SK-N-SH treated with all-trans-retinoic acid at 6 μM for 48 hours (cell line): Measurements from ENCODE around the gene FN1.

Experiments used
- ATAC-seq: fragments of 200-7000 bp; cut with Tn5 transposase; 3 replicates; pipeline ENCODE4 v1.9.1; 2020; ENCODE audit warnings: mild to moderate bottlenecking, moderate library complexity
- ARNTL ChIP-seq: fragments of 450-650 bp; formaldehyde crosslinking; IDR thresholded peaks from 2 replicates; pipeline ENCODE4 v1.5.0; 2020; ENCODE audit warnings: low read depth, mild to moderate bottlenecking, moderate library complexity, borderline replicate concordance
- BACH2 ChIP-seq: fragments of 250-450 bp; sonication (Bioruptor Pico); IDR thresholded peaks from 2 replicates; pipeline ENCODE4 v1.9.0; 2021; ENCODE audit warnings: mild to moderate bottlenecking, borderline replicate concordance
- CREB5 ChIP-seq: fragments of 250-450 bp; sonication (Bioruptor Pico); IDR thresholded peaks from 2 replicates; pipeline ENCODE4 v1.5.1; 2020; ENCODE audit warnings: low read depth, mild to moderate bottlenecking, moderate library complexity
- CSDC2 ChIP-seq: fragments of 250-450 bp; sonication (Bioruptor Pico); IDR thresholded peaks from 2 replicates; pipeline ENCODE4 v1.5.0; 2020; ENCODE audit warnings: mild to moderate bottlenecking, moderate library complexity
- CSRNP3 ChIP-seq: fragments of 250-450 bp; sonication (Bioruptor Pico); IDR thresholded peaks from 2 replicates; pipeline ENCODE4 v1.5.1; 2021; ENCODE audit warnings: mild to moderate bottlenecking, moderate library complexity
- ESRRG ChIP-seq: fragments of 250-450 bp; sonication (Bioruptor Pico); IDR thresholded peaks from 2 replicates; pipeline ENCODE4 v1.6.1; 2021; ENCODE audit warnings: mild to moderate bottlenecking
- GLIS3 ChIP-seq: fragments of 250-450 bp; sonication (Bioruptor Pico); IDR thresholded peaks from 2 replicates; pipeline ENCODE4 v1.5.0; 2020; ENCODE audit warnings: mild to moderate bottlenecking, moderate library complexity
- PATZ1 ChIP-seq: fragments of 250-450 bp; sonication (Bioruptor Pico); IDR thresholded peaks from 2 replicates; pipeline ENCODE4 v1.8.0; 2020; ENCODE audit warnings: mild to moderate bottlenecking, moderate library complexity, borderline replicate concordance
- POU6F1 ChIP-seq: fragments of 250-450 bp; sonication (Bioruptor Pico); IDR thresholded peaks from 2 replicates; pipeline ENCODE4 v1.8.0; 2021; ENCODE audit warnings: low read depth, mild to moderate bottlenecking, moderate library complexity, borderline replicate concordance
- PPARA ChIP-seq: fragments of 250-450 bp; sonication (Bioruptor Pico); IDR thresholded peaks from 2 replicates; pipeline ENCODE4 v1.5.0; 2020; ENCODE audit warnings: mild to moderate bottlenecking, borderline replicate concordance
- RARB ChIP-seq: fragments of 250-450 bp; sonication (Bioruptor Pico); IDR thresholded peaks from 2 replicates; pipeline ENCODE4 v1.8.0; 2021; ENCODE audit warnings: mild to moderate bottlenecking, moderate library complexity
- SNAI2 ChIP-seq: fragments of 250-450 bp; sonication (Bioruptor Pico); IDR thresholded peaks from 2 replicates; pipeline ENCODE4 v1.5.0; 2020; ENCODE audit warnings: mild to moderate bottlenecking, moderate library complexity
- TSHZ2 ChIP-seq: fragments of 250-450 bp; sonication (Bioruptor Pico); IDR thresholded peaks from 2 replicates; pipeline ENCODE4 v1.5.0; 2020; ENCODE audit warnings: mild to moderate bottlenecking, moderate library complexity
- ZC3H10 ChIP-seq: fragments of 250-450 bp; sonication (Bioruptor Pico); IDR thresholded peaks from 2 replicates; pipeline ENCODE4 v1.5.1; 2021; ENCODE audit warnings: mild to moderate bottlenecking, moderate library complexity
- ZFP3 ChIP-seq: fragments of 250-450 bp; sonication (Bioruptor Pico); IDR thresholded peaks from 2 replicates; pipeline ENCODE4 v1.5.0; 2020; ENCODE audit warnings: mild to moderate bottlenecking, moderate library complexity
- ZFP30 ChIP-seq: fragments of 450-650 bp; formaldehyde crosslinking; IDR thresholded peaks from 2 replicates; pipeline ENCODE4 v1.5.0; 2022; ENCODE audit warnings: mild to moderate bottlenecking, moderate library complexity
- ZNF565 ChIP-seq: fragments of 450-650 bp; formaldehyde crosslinking; conservative IDR thresholded peaks from 2 replicates; pipeline ENCODE4 v1.5.0; 2020; ENCODE audit warnings: low read depth, mild to moderate bottlenecking, moderate library complexity
- ZNF70 ChIP-seq: fragments of 450-650 bp; formaldehyde crosslinking; IDR thresholded peaks from 2 replicates; pipeline ENCODE4 v1.5.0; 2020; ENCODE audit warnings: mild to moderate bottlenecking, moderate library complexity
- ZNF8 ChIP-seq: fragments of 450-650 bp; formaldehyde crosslinking; IDR thresholded peaks from 2 replicates; pipeline ENCODE4 v1.5.0; 2020; ENCODE audit warnings: mild to moderate bottlenecking, moderate library complexity

The FN1 gene

GRCh38 chr2:215320102-215320501 lies 115.8 kb downstream of the FN1 start:
- no peak for ATAC-seq
- TF ChIP-seq ZNF565 (no peak), SNAI2 (CRISPR knock-in tag) (no peak), TSHZ2 (no peak), POU6F1 (CRISPR knock-in tag) (no peak), ZNF70 (CRISPR knock-in tag) (no peak), GLIS3 (CRISPR knock-in tag) (no peak), ZFP3 (CRISPR knock-in tag) (no peak), PPARA (CRISPR knock-in tag) (no peak), ESRRG (no peak)

- no peak for ATAC-seq
- TF ChIP-seq ZNF8 (CRISPR knock-in tag) (no peak), PATZ1 (CRISPR knock-in tag) (no peak), CREB5 (CRISPR knock-in tag) (no peak), BACH2 (no peak), CSDC2 (CRISPR knock-in tag) (no peak), PPARA (CRISPR knock-in tag) (no peak), ZC3H10 (no peak), ZFP30 (CRISPR knock-in tag) (no peak), RARB (CRISPR knock-in tag) (no peak), ESRRG (no peak), CSRNP3 (no peak), ZNF565 (no peak), GLIS3 (CRISPR knock-in tag) (no peak), ARNTL (CRISPR knock-in tag) (no peak), TSHZ2 (no peak)
Observed at GRCh38 chr2:215319500-215319899, 116.4 kb downstream of the FN1 start.

- no peak for TF ChIP-seq PATZ1 (CRISPR knock-in tag)
- TF ChIP-seq ZNF8 (CRISPR knock-in tag): no peak
- TF ChIP-seq ZC3H10: no peak
- TF ChIP-seq CSDC2 (CRISPR knock-in tag): no peak
- no peak for TF ChIP-seq ESRRG
- ATAC-seq: no peak
Observed at GRCh38 chr2:215316336-215316735, 119.5 kb downstream of the FN1 start.
